GM12891 (cell line): Measurements from ENCODE around the gene CX3CR1.

Experiments
- DNase-seq: peaks from one replicate; pipeline ENCODE4 v3.0.0; 2011; ENCODE audit warnings: low spot score; ENCODE audit not compliant: insufficient read length
- FAIRE-seq: peaks from 2 replicates; lab custom pipeline; 2011; peaks lifted over from hg19 to GRCh38; lab: Jason Lieb, UNC
- PAX5 ChIP-seq: IDR thresholded peaks from 2 replicates; pipeline ENCODE4 v1.6.1; 2011; ENCODE audit warnings: low read length, moderate library complexity, mild to moderate bottlenecking; ENCODE audit not compliant: insufficient read depth, severe bottlenecking
- POLR2A ChIP-seq: IDR thresholded peaks from 2 replicates; pipeline ENCODE4 v1.6.1; 2011; ENCODE audit warnings: low read depth, low read length, control low read depth
- POLR2AphosphoS5 ChIP-seq: IDR thresholded peaks from 2 replicates; pipeline ENCODE4 v1.6.1; 2011; ENCODE audit warnings: low read depth, low read length, control low read depth
- POU2F2 ChIP-seq: IDR thresholded peaks from 2 replicates; pipeline ENCODE4 v1.6.1; 2011; ENCODE audit warnings: low read depth, mild to moderate bottlenecking, control low read depth, low read length, moderate library complexity
- SPI1 ChIP-seq: IDR thresholded peaks from 2 replicates; pipeline ENCODE4 v1.6.1; 2011; ENCODE audit warnings: low read depth, low read length, control low read depth
- TAF1 ChIP-seq: IDR thresholded peaks from 2 replicates; pipeline ENCODE4 v1.6.1; 2011; ENCODE audit warnings: low read depth, low read length, control low read depth

CX3CR1 gene

GRCh38 chr3:39281533-39281932, 1.7 kb upstream of the CX3CR1 start:
- no peak for FAIRE-seq
- no peak for DNase-seq
- TF ChIP-seq TAF1: no peak
- peak; percentile 48; the same call in 1 of the 2 replicates for TF ChIP-seq SPI1
- TF ChIP-seq POLR2A: no peak
- no peak for TF ChIP-seq POU2F2

DNA sequence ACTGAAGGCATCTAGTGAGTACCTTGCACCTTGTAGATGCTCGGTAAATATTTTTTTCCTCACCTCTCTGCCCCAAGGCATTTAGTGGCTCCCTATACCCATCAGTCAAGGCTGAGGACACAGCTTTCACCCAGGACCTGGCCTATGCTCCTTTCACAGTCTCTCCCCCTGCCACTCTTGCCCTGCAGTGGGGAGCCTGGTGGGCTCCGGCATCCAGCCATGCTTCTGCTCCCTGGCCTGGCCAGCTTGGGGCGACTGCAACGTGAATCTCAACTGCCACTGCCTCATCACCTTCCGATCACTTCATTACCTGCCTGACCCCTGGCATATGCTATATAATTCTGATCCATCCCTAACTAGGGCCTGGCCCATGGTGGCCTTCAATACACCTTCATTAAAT, 735 bp upstream of the CX3CR1 start:
- no peak for FAIRE-seq

DNA sequence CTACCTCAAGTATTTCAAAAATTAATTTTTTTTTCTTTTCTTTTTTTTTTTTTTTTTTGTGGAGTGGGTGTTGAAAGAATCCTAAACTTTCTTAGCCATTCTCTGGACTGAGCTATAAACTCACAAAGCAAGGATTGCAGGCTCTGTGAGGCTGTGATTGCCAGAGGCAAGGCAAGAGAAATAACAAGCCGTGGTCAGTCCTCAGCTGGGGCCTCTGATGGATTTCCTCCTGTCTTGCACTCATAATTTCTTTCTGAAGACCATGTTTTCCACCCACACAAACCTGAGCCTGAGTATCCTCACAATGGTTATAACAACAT, 1.3 kb downstream of the CX3CR1 start:
- FAIRE-seq (no peak), DNase-seq (no peak)
- TF ChIP-seq TAF1: no peak
- TF ChIP-seq SPI1: no peak
- TF ChIP-seq POLR2A: no peak
- no peak for TF ChIP-seq POU2F2
- no peak for TF ChIP-seq PAX5
- no peak for TF ChIP-seq POLR2AphosphoS5

More for the DNA sequence above, 735 bp upstream of the CX3CR1 start:
- TF ChIP-seq TAF1: no peak
- TF ChIP-seq SPI1: no peak
- TF ChIP-seq POLR2A: no peak
- TF ChIP-seq POU2F2: no peak
- TF ChIP-seq POLR2AphosphoS5: no peak
- DNase-seq: no peak

- TF ChIP-seq SPI1: no peak
- TF ChIP-seq POLR2AphosphoS5: no peak
- no peak for TF ChIP-seq POLR2A
- TF ChIP-seq POU2F2: no peak
- TF ChIP-seq PAX5: no peak
- TF ChIP-seq TAF1: no peak
- DNase-seq (no peak), FAIRE-seq (peak; percentile 64)
These were observed 1.8 kb downstream of the CX3CR1 start for GRCh38 chr3:39277893-39278615.

GRCh38 chr3:39276746-39277145, 3.1 kb downstream of the CX3CR1 start:
- DNase-seq (no peak), FAIRE-seq (no peak)
- TF ChIP-seq TAF1 (no peak), PAX5 (no peak), POLR2A (no peak), POU2F2 (no peak), POLR2AphosphoS5 (no peak), SPI1 (no peak)

DNA sequence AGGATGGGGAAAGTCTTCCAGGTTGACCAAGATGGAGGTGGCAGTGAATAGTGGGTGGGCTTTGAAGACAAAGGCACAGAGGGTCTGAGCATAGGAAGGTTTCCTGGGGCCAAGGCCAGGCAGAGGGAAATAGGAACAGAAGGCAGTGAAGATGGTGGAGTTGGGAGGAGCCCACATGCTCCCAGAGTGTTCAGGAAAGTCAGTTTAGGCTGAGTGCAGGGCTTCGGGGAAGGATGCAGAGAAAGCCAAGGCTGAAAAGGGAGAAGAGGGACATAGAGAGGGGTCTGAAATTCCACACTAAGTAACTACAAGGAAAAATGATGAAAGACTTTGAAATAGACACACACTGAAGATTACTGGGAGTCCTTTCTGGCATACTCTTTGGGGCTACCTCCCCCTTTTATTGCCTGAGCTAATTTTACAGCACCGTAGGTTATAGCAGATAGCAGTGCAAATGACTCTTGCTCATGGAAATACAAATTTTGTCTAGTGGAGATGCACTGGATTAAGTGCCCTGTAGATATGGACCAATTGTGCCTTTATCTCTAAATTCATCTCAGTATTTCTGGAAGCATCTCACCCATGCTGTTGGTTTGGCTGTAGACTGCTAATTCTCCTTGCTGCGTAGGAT, 3.8 kb downstream of the CX3CR1 start:
- DNase-seq (no peak), FAIRE-seq (no peak)
- TF ChIP-seq POLR2A: no peak
- TF ChIP-seq TAF1: no peak
- no peak for TF ChIP-seq POU2F2
- no peak for TF ChIP-seq PAX5
- TF ChIP-seq SPI1: no peak
- no peak for TF ChIP-seq POLR2AphosphoS5

DNA sequence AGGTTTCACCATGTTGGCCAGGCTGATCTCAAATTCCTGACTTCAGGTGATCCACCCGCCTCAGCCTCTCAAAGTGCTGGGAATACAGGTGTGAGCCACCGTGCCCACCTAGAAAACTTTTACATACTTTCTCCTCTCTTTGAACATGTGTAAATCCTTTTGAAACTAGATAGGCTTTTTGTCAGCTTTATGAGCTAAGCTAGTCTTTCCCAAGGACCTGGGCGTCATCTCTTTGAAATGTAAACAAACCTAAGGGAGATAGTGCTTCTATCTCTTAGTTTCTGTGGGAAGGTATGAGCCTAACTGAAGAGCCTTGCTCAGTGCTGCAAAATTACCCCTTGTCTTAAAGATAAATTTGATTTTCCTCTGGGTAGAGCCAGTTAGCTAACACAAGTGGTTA, 4.8 kb downstream of the CX3CR1 start:
- TF ChIP-seq POLR2AphosphoS5: no peak
- no peak for TF ChIP-seq POLR2A
- TF ChIP-seq SPI1: no peak
- TF ChIP-seq PAX5: no peak
- TF ChIP-seq POU2F2: no peak
- TF ChIP-seq TAF1: no peak
- DNase-seq (no peak), FAIRE-seq (no peak)

GRCh38 chr3:39273119-39273518, 6.7 kb downstream of the CX3CR1 start:
- FAIRE-seq (no peak), DNase-seq (no peak)
- TF ChIP-seq POLR2A (no peak), POLR2AphosphoS5 (no peak), PAX5 (no peak), TAF1 (no peak), POU2F2 (no peak), SPI1 (no peak)

DNA sequence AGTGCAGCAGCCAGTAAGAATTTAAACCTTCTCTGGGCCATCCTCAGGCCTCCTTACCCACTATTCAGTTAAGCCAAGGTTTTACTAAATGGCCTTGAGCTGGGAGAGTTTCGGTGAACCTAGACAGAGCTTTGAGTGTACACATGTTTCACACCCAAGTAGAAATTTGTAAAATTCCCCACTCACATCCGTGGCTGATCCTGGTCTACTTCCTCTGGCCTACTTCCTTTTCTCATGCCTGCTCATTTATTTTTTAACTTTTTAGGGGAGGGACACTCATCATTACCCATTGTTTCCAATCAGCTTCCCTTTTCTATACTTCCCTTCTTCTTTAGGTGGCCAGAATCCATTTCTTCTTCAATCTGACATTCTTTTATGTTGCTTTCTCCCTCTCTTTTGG, 7.6 kb downstream of the CX3CR1 start:
- DNase-seq (no peak), FAIRE-seq (no peak)
- TF ChIP-seq POLR2A (no peak), POLR2AphosphoS5 (no peak), TAF1 (no peak), SPI1 (no peak), PAX5 (no peak), POU2F2 (no peak)

GRCh38 chr3:39271363-39271914, 8.4 kb downstream of the CX3CR1 start:
- DNase-seq: no peak
- TF ChIP-seq TAF1 (no peak), SPI1 (no peak), PAX5 (no peak), POLR2A (no peak), POLR2AphosphoS5 (no peak), POU2F2 (no peak)
- FAIRE-seq: no peak
